Thymus (tissue), 11 donors: ENCODE data around the gene CDKL1. TPM values are rescaled to one million over a fixed set of nuclear protein-coding genes. Genes with fewer than 3 reads are reported as not detected.
"Not testable (repeated sequence)": the region's sequence is repeated elsewhere in the genome, so short reads cannot be mapped to it uniquely, and the experiment has no call there.

Source experiments
- DNase-seq, 9 donors: peaks; one replicate each; pipeline ENCODE4 v3.0.0-alpha.2; 2013; ENCODE audit warnings: low spot score in 9 of 9, low read depth in 6 of 9, missing footprints in 1 of 9
- H3K27ac ChIP-seq, 2 donors: one replicate each; pipeline ENCODE4 v1.5.1; 2013; ENCODE audit warnings: control low read depth in 1 of 2, low read depth in 1 of 2, low read length in 1 of 2, mild to moderate bottlenecking in 1 of 2, moderate library complexity in 1 of 2
- H3K27me3 ChIP-seq, 2 donors: one replicate each; pipeline ENCODE4 v1.5.1; 2013; ENCODE audit warnings: low read length in 1 of 2; ENCODE audit not compliant: control insufficient read depth in 2 of 2, insufficient read depth in 1 of 2
- H3K36me3 ChIP-seq, 2 donors: one replicate each; pipeline ENCODE4 v1.5.1; 2013; ENCODE audit warnings: low read length in 1 of 2, mild to moderate bottlenecking in 1 of 2, moderate library complexity in 1 of 2; ENCODE audit not compliant: control insufficient read depth in 2 of 2, insufficient read depth in 2 of 2
- H3K4me1 ChIP-seq, 2 donors: one replicate each; pipeline ENCODE4 v1.5.1; 2013; ENCODE audit warnings: low read length in 2 of 2; ENCODE audit not compliant: control insufficient read depth in 2 of 2, insufficient read depth in 2 of 2
- H3K4me3 ChIP-seq, 2 donors: one replicate each; pipeline ENCODE4 v1.5.1; 2013; ENCODE audit warnings: low read length in 2 of 2, control low read depth in 1 of 2, mild to moderate bottlenecking in 1 of 2
- H3K9me3 ChIP-seq, 2 donors: one replicate each; pipeline ENCODE4 v1.5.1; 2013; ENCODE audit warnings: low read length in 1 of 2, mild to moderate bottlenecking in 1 of 2; ENCODE audit not compliant: control insufficient read depth in 2 of 2, insufficient read depth in 1 of 2
- WGBS: extraction: QIAGEN DNeasy Blood & Tissue Kit; methylation state at CpG from one replicate; pipeline ENCODE4 v1.1.7; 2013; 5-methylcytosine and 5-hydroxymethylcytosine counted together
- polyA plus RNA-seq: library from polyadenylated mRNA; stranded (reverse); fragments of 200-250 nt; gene quantifications from one replicate; pipeline ENCODE4 v1.2.3, GENCODE V29; 2013
- total RNA-seq: library from RNA; stranded (reverse); fragments of 120-200 nt; gene quantifications from one replicate; pipeline ENCODE4 v1.2.4, GENCODE V29; 2013
- donor health status: healthy.

Gene CDKL1
- total and polyA plus RNA-seq, 2 donors: 2.4 to 3.3 TPM

- H3K4me3 ChIP-seq: no peak overlapping the region
- H3K4me1 ChIP-seq: no peaks in the 10 kb centered on the region
- WGBS: 81% methylated on average over 4 of the region's 4 CpGs
- H3K27ac ChIP-seq: no peak overlapping the region
- no peaks in the 10 kb centered on the region for H3K36me3 ChIP-seq
- no peaks in the 10 kb centered on the region for H3K27me3 ChIP-seq
- H3K9me3 ChIP-seq: no peaks in the 10 kb centered on the region
- DNase-seq: no peak
Observed at GRCh38 chr14:50377550-50378085, 19.1 kb downstream of the CDKL1 start.

GRCh38 chr14:50375760-50376159 is 20.9 kb downstream of the CDKL1 start:
- Histone ChIP-seq H3K27ac (no peak overlapping the region), H3K9me3 (no peaks in the 10 kb centered on the region), H3K36me3 (no peaks in the 10 kb centered on the region), H3K27me3 (no peaks in the 10 kb centered on the region), H3K4me1 (no peaks in the 10 kb centered on the region), H3K4me3 (no peak overlapping the region)
- DNase-seq: no peak
- 88% methylated on average over 5 of the region's 5 CpGs for WGBS

GRCh38 chr14:50373959-50374358 is 22.7 kb downstream of the CDKL1 start:
- 82% methylated on average over 3 of the region's 3 CpGs for WGBS
- H3K27ac ChIP-seq: no peak overlapping the region
- no peaks in the 10 kb centered on the region for H3K9me3 ChIP-seq
- no peaks in the 10 kb centered on the region for H3K36me3 ChIP-seq
- H3K27me3 ChIP-seq: no peaks in the 10 kb centered on the region
- H3K4me3 ChIP-seq: no peak overlapping the region
- no peaks in the 10 kb centered on the region for H3K4me1 ChIP-seq
- DNase-seq: no peak

GRCh38 chr14:50371546-50371945 is 25.1 kb downstream of the CDKL1 start:
- no peaks in the 10 kb centered on the region for H3K27me3 ChIP-seq
- H3K36me3 ChIP-seq: no peaks in the 10 kb centered on the region
- no peak for DNase-seq
- H3K4me3 ChIP-seq: no peak overlapping the region
- WGBS: 98% methylated on average over 4 of the region's 4 CpGs
- H3K4me1 ChIP-seq: peaks cover 0 to 7% of the 10 kb centered on the region in 2 donors
- H3K9me3 ChIP-seq: no peaks in the 10 kb centered on the region
- H3K27ac ChIP-seq: no peak overlapping the region

GRCh38 chr14:50366589-50366988 is 30.1 kb downstream of the CDKL1 start:
- DNase-seq: peak in 1 of 9 donors; percentile 37
- 95% methylated on average over 4 of the region's 4 CpGs for WGBS
- peaks cover 0 to 20% of the 10 kb centered on the region in 2 donors for H3K4me1 ChIP-seq
- no peak overlapping the region for H3K27ac ChIP-seq
- H3K9me3 ChIP-seq: peaks cover 0 to 2% of the 10 kb centered on the region in 2 donors
- H3K27me3 ChIP-seq: no peaks in the 10 kb centered on the region
- H3K36me3 ChIP-seq: no peaks in the 10 kb centered on the region
- no peak overlapping the region for H3K4me3 ChIP-seq

- WGBS: 98% methylated on average over 3 of the region's 3 CpGs
- no peak overlapping the region for H3K4me3 ChIP-seq
- H3K9me3 ChIP-seq: peaks cover 0 to 3% of the 10 kb centered on the region in 2 donors
- peaks cover 0 to 20% of the 10 kb centered on the region in 2 donors for H3K4me1 ChIP-seq
- no peaks in the 10 kb centered on the region for H3K27me3 ChIP-seq
- no peaks in the 10 kb centered on the region for H3K36me3 ChIP-seq
- DNase-seq: no peak
- H3K27ac ChIP-seq: no peak overlapping the region
Observed at GRCh38 chr14:50366115-50366514, 30.6 kb downstream of the CDKL1 start.

- peaks cover 0 to 20% of the 10 kb centered on the region in 2 donors for H3K4me1 ChIP-seq
- not testable (repeated sequence) for H3K27ac ChIP-seq, DNase-seq, H3K9me3 ChIP-seq, H3K27me3 ChIP-seq, H3K36me3 ChIP-seq, H3K4me3 ChIP-seq
- 99% methylated on average over 7 of the region's 7 CpGs for WGBS
Observed at GRCh38 chr14:50365572-50365971, 31.1 kb downstream of the CDKL1 start.

GRCh38 chr14:50364792-50365191 is 31.9 kb downstream of the CDKL1 start:
- Histone ChIP-seq H3K4me1 (peaks cover 0 to 20% of the 10 kb centered on the region in 2 donors), H3K4me3 (no peak overlapping the region), H3K36me3 (no peaks in the 10 kb centered on the region), H3K27ac (no peak overlapping the region), H3K27me3 (no peaks in the 10 kb centered on the region), H3K9me3 (peaks cover 0 to 3% of the 10 kb centered on the region in 2 donors)
- DNase-seq: no peak
- WGBS: 98% methylated on average over 1 of the region's 1 CpG

- peaks cover 0 to 20% of the 10 kb centered on the region in 2 donors for H3K4me1 ChIP-seq
- no peaks in the 10 kb centered on the region for H3K36me3 ChIP-seq
- peak overlapping the region; percentile 37 to 38 for H3K4me3 ChIP-seq
- peak; percentile 36 to 87 (median 65) for DNase-seq
- H3K27ac ChIP-seq: peak overlapping the region; percentile 55 to 78
- H3K9me3 ChIP-seq: peaks cover 0 to 3% of the 10 kb centered on the region in 2 donors
- 6% methylated on average over 4 of the region's 4 CpGs for WGBS
- no peaks in the 10 kb centered on the region for H3K27me3 ChIP-seq
Observed at GRCh38 chr14:50363714-50364111, 33.0 kb downstream of the CDKL1 start.
